ENCODE data around the gene SLC27A1. TPM values are rescaled to one million over a fixed set of nuclear protein-coding genes. Genes with fewer than 3 reads are reported as not detected.
"Not testable (repeated sequence)": the region's sequence is repeated elsewhere in the genome, so short reads cannot be mapped to it uniquely, and the experiment has no call there.

The SLC27A1 gene
- total RNA-seq, 1 donor from 2014 or later: 29.5 TPM

- DNase-seq (ENCODE audit: extremely low read depth, low read depth, low spot score): no peak
Observed at GRCh38 chr19:17506745-17507144, 36.4 kb downstream of the SLC27A1 start.

DNA sequence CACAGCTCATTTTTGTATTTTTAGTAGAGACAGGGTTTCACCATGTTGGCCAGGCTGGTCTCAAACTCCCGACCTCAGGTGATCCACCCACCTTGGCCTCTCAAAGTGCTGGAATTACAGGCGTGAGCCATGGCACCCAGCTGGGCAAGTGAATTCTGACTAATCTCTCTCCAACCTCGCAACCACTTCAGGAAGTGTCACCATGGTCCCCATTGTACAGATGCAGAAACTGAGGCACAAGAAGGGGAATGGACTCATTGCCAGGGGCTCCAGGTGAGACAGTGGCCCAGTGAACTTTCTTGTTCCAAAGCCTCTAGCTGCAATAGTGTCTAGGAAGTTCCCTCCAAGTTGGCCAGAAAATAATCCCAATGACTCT lies 38.2 kb downstream of the SLC27A1 start:
- not testable (repeated sequence) for DNase-seq (ENCODE audit: extremely low read depth, low read depth, low spot score)

DNA sequence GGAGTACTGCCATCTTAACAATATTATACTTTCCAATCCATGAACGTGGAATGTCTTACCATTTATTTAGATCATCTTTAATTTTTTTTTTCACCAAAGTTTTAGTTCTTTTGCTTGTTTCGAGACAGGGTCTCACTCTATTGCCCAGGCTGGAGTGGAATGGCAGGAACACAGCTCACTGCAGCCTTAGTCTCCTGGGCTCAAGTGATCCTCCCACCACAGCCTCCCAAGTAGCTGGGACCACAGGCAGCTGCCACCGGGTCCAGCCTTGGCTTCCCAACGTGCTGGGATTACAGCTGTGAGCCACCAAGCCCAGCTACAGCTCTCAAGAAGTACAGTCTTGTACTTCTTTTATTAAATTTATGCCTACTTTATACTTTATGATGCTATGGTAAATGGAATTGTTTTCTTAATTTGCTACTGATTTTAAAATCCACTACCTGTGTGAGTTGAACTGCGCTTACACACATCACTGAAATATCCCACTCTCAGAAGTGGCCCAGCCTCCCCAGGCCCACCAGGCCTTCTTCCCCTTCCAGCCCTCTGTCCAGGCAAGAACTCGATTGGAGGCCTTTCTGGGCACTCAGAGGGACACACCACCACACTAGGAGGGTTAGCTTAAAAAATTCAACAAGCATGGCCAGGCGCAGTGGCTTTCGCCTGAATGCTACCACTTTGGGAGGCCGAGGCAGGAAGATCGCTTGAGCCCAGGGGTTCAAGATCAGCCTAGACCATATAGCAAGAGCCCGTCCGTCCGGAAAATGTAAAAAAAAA lies 40.1 kb downstream of the SLC27A1 start:
- no peak for DNase-seq (ENCODE audit: extremely low read depth, low read depth, low spot score)

- DNase-seq (ENCODE audit: extremely low read depth, low read depth, low spot score): no peak
Observed at GRCh38 chr19:17511724-17512573, 41.6 kb downstream of the SLC27A1 start.

DNA sequence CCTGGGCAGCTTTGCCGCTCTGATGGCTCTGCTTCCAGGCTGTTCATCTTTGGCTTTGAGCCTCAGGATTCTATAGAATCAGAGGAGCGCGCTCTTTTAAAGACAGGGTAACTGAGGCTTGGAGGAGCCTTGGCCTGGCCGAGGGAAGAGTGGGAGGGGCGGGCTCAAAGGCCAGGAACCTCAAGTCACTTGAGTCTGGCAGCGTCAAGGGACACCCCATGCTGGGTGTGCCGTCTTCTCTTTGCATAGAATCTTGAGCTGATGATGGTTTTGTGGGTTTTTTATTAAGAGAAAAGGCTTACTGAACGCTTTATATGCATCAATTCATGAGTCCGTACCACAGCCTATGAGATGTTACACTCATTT lies 42.2 kb downstream of the SLC27A1 start:
- DNase-seq (ENCODE audit: extremely low read depth, low read depth, low spot score): no peak

DNA sequence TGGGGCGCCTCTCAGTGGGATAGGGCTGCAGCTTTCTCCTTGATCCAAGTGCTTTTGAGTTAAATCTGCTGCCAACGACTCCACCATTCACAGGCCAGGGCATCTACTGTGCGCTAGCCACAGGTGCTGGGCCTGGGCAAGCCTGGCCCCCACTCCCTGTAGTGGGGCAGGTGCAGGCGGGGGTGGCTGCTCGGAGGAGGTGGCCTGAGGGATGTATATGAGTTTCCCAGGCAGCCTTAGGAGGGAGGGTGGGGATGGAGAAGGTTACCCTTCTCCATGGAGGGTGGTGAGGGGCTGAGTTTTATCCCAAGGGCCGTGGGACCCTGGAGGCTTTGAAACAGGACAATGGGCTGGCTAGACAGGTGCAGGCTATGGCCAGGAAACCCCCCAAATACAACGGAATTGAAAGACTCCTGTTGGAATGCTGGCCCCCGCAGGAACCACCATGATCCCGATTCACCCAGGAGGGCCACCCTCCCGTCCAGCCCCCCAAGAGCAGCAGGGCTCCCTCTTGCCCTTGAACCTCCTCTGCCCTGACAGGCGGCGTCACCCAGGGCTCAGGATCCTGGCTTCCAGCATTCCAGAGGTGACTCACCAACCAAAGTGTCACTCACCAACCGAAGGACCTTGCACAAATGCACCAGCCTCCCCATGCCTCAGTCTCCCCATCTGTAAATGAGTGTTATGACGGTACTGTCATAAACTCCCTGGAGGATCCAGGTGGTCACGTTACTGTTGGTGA lies 45.3 kb downstream of the SLC27A1 start:
- DNase-seq (ENCODE audit: extremely low read depth, low read depth, low spot score): no peak

DNA sequence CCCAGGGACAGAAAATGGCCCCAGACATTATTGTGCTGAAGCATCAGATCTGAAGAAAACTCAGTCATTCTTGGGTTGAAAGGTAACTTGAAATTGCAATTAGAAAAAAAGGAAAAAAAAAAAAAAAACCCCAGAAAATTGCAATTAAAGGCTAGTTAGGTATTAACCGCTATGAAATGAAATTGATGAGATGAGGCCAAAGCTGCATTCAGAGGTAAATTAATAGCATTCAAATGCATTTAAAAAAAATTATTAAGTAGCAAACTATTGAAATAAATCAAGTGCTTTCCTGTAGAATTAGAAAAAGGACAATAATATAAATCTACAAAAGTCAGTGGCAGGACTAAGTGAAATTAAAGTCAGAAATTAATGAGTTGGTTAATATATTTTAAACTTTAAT lies 47.6 kb downstream of the SLC27A1 start:
- no peak for DNase-seq (ENCODE audit: extremely low read depth, low read depth, low spot score)

DNA sequence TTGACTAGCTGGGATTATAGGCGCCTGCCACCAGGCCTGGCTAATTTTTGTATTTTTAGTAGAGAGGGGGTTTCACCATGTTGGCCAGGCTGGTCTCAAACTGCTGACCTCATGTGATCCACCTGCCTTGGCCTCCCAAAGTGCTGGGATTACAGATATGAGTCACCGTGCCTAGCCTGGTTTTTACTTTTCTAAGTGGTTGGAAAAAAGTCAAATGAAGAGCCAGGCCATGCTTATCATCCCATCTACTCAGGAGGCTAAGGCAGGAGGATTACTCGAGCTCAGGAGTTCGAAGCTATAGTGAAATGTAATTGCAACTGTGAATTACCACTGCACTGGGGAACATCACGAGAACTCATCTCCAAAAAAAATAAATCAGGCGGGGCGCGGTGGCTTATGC lies 48.3 kb downstream of the SLC27A1 start:
- DNase-seq (ENCODE audit: extremely low read depth, low read depth, low spot score): not testable (repeated sequence)

DNA sequence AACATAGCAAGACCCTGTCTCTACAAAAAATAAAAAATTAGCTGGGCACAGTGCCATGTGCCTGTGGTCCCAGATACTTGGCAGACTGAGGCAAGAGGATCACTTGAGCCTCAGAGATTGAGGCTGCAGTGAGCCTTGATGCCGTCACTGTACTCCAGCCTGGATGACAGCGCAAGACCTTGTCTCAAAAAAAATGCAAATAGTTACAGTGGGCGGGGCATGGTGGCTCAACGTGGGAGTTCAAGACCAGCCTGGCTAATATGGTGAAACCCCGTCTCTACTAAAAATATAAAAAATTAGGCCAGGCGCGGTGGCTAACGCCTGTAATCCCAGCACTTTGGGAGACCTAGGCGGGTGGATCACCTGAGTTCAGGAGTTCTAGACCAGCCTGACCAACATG lies 49.6 kb downstream of the SLC27A1 start:
- DNase-seq (ENCODE audit: extremely low read depth, low read depth, low spot score): no peak

DNA sequence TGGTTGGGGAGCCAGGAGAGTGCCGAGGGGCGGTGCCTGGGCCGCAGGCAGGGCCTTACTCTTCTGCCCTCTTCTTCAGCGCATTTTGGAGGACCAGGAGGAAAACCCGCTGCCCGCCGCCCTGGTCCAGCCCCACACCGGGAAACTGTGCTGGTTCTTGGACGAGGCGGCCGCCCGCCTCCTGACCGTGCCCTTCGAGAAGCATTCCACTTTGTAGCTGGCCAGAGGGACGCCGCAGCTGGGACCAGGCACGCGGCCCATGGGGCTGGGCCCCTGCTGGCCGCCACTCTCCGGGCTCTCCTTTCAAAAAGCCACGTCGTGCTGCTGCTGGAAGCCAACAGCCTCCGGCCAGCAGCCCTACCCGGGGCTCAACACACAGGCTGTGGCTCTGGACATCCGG lies 50.5 kb downstream of the SLC27A1 start:
- no peak for DNase-seq (ENCODE audit: extremely low read depth, low read depth, low spot score)

- no peak for DNase-seq (ENCODE audit: extremely low read depth, low read depth, low spot score)
Observed at GRCh38 chr19:17522988-17523872, 52.9 kb downstream of the SLC27A1 start.

DNA sequence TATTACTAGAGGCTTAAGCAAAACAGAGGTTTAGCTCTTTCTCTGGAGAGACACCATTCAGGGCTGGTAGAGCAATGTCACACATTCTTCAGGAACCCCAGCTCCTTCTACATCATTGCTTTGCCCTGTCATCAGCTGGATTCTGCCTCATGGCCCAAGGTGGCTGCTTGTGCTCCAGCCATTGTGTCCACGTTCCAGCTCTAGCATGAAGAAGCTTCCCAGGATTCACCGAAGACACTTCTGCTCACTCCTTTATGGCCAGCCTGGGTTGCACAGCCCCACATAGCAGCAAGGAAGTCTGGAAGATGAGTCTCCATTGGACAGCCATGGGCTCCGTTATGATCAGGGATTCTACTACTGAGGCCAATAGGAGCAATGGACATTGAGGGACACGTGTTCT lies 54.3 kb downstream of the SLC27A1 start:
- DNase-seq (ENCODE audit: extremely low read depth, low read depth, low spot score): no peak

GRCh38 chr19:17525141-17525540 lies 54.8 kb downstream of the SLC27A1 start:
- no peak for DNase-seq (ENCODE audit: extremely low read depth, low read depth, low spot score)

- DNase-seq (ENCODE audit: extremely low read depth, low read depth, low spot score): no peak
Observed at GRCh38 chr19:17526922-17527321, 56.6 kb downstream of the SLC27A1 start.

DNA sequence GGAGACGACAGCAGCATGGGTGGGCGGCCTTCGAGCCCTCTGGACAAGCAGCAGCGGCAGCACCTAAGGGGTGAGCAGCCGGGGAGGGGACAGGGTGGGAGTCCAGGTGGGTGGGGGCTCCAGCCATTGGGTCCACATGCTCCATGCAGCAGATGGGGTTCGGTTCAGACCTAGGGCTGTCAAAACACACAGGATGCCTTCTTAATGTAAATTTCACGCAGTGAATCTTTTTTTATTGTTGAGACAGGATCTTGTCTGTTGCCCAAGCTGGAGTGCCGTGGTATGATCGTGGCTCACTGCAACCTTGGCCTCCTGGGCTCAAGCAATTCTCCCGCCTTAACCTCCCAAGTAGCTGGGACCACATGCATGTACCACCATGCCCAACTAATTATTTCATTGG lies 57.0 kb downstream of the SLC27A1 start:
- DNase-seq (ENCODE audit: extremely low read depth, low read depth, low spot score): no peak

GRCh38 chr19:17528610-17529009 lies 58.3 kb downstream of the SLC27A1 start:
- no peak for DNase-seq (ENCODE audit: extremely low read depth, low read depth, low spot score)

- DNase-seq (ENCODE audit: extremely low read depth, low read depth, low spot score): no peak
Observed at GRCh38 chr19:17529239-17530158, 59.2 kb downstream of the SLC27A1 start.

DNA sequence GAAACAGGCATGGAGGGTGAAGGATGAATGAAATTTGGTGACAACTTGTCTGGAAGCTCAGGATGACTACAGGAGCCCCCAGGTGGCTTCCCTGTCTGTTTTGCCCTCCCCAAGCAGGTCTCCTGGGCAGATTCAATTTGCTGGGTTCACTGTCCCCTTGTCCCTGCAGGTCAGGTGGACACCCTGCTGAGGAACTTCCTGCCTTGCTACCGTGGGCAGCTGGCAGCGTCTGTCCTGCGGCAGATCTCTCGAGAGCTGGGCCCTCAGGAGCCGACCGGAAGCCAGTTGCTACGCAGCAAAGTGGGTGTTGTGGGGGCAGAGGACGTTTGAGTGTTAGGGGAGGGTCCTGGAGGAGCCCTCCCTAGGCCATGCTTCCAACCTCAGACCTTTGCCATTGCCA lies 60.3 kb downstream of the SLC27A1 start:
- no peak for DNase-seq (ENCODE audit: extremely low read depth, low read depth, low spot score)

GRCh38 chr19:17532116-17532515 lies 61.8 kb downstream of the SLC27A1 start:
- no peak for DNase-seq (ENCODE audit: extremely low read depth, low read depth, low spot score)
